HepG2 (cell line): Measurements from ENCODE around the gene NAV2. TPM values are rescaled to one million over a fixed set of nuclear protein-coding genes. Genes with fewer than 3 reads are reported as not detected.

Experiments used
- ATAC-seq: fragments of 200-7000 bp; cut with Tn5 transposase; 3 replicates; pipeline ENCODE4 v1.9.1; 2020; ENCODE audit warnings: mild to moderate bottlenecking, moderate library complexity
- BruUV-seq: library from RNA; stranded (reverse); fragments of 400-500 nt; replicated peaks from 2 replicates; lab custom pipeline; 2021; lab: Mats Ljungman, UMichigan
- CTCF ChIA-PET: fragments of 300-600 bp; formaldehyde crosslinking; extraction: SDS; loops from one replicate; lab custom pipeline; 2021; ENCODE audit warnings: low total read pairs, inconsistent platforms, low intra/inter-chr PET ratio; lab: Yijun Ruan, JAX
- POLR2A ChIA-PET: fragments of 350-600 bp; sonication (Branson Sonifier 250); formaldehyde crosslinking; loops from one replicate; lab custom pipeline; 2020; ENCODE audit warnings: antibody characterized with exemption, inconsistent platforms; lab: Yijun Ruan, JAX
- DNase-seq: peaks from one replicate; pipeline ENCODE4 v3.0.0-alpha.2; 2015; ENCODE audit warnings: low spot score
- FAIRE-seq: peaks from 3 replicates; lab custom pipeline; 2011; peaks lifted over from hg19 to GRCh38; lab: Jason Lieb, UNC
- H2AFZ ChIP-seq: one replicate; pipeline ENCODE4 v1.6.1; 2011; ENCODE audit warnings: low read length, inconsistent platforms
- H3K27ac ChIP-seq: fragments of 300-600 bp; 3 replicates; pipeline ENCODE4 v1.8.0; 2011; ENCODE audit warnings: mixed run types, mild to moderate bottlenecking, mixed read lengths, low read length, inconsistent platforms; ENCODE audit not compliant: insufficient read depth; ENCODE audit errors: extremely low read length
- H3K27me3 ChIP-seq, 2 experiments: fragments of 200-600 bp in 1 of 2; 2 replicates in 1 of 2; 3 replicates in 1 of 2; pipeline versions ENCODE4 v1.6.0 to v1.8.0; 2011; ENCODE audit warnings: low read length in 2 of 2, mild to moderate bottlenecking in 2 of 2, moderate library complexity in 2 of 2, inconsistent platforms in 1 of 2; ENCODE audit not compliant: insufficient read depth in 2 of 2, control insufficient read depth in 1 of 2
- H3K36me3 ChIP-seq, 2 experiments: fragments of 200-600 bp in 1 of 2; replicated peaks in 1 of 2; 2 replicates in 1 of 2; 3 replicates in 1 of 2; pipeline versions ENCODE4 v1.5.1 to v1.8.0; 2011; ENCODE audit warnings: low read length in 2 of 2, inconsistent platforms in 1 of 2; ENCODE audit not compliant: insufficient read depth in 2 of 2, control insufficient read depth in 1 of 2
- H3K4me1 ChIP-seq: 2 replicates; pipeline ENCODE4 v1.5.1; 2012; ENCODE audit warnings: low read length, inconsistent platforms; ENCODE audit not compliant: insufficient read depth
- H3K4me2 ChIP-seq: 2 replicates; pipeline ENCODE4 v1.6.0; 2011; ENCODE audit warnings: low read depth, low read length, inconsistent platforms
- H3K4me3 ChIP-seq, 3 experiments: fragments of 200-600 bp in 1 of 3; sonication (generic), shearing (Covaris generic) in 1 of 3; replicated peaks in 1 of 3; 2 replicates each; pipeline ENCODE4 v1.5.1; 2011 to 2016; ENCODE audit warnings: low read length in 3 of 3, inconsistent platforms in 2 of 3, low read depth in 2 of 3, mild to moderate bottlenecking in 2 of 3, control low read depth in 1 of 3, mixed read lengths in 1 of 3; ENCODE audit not compliant: insufficient read depth in 1 of 3
- H3K79me2 ChIP-seq: one replicate; pipeline ENCODE4 v1.6.1; 2011; ENCODE audit warnings: low read length, inconsistent platforms; ENCODE audit not compliant: insufficient read depth
- H3K9ac ChIP-seq: 2 replicates; pipeline ENCODE4 v1.6.0; 2011; ENCODE audit warnings: mild to moderate bottlenecking, low read depth, low read length, inconsistent platforms; ENCODE audit not compliant: insufficient read depth
- H3K9me3 ChIP-seq: 2 replicates; pipeline ENCODE4 v1.5.1; 2012; ENCODE audit warnings: mild to moderate bottlenecking, low read length
- H4K20me1 ChIP-seq: 2 replicates; pipeline ENCODE4 v1.6.0; 2011; ENCODE audit warnings: inconsistent platforms, mild to moderate bottlenecking, low read length, moderate library complexity; ENCODE audit not compliant: insufficient read depth
- GATAD1 ChIP-seq: IDR thresholded peaks from 2 replicates; pipeline ENCODE4 v1.6.1; 2016; ENCODE audit warnings: missing genetic modification reagents, missing compliant biosample characterization
- IRX3 ChIP-seq: sonication (generic); formaldehyde crosslinking; IDR thresholded peaks from 2 replicates; pipeline ENCODE4 v1.8.1; 2023; ENCODE audit warnings: mild to moderate bottlenecking, low read depth, missing genetic modification reagents, borderline replicate concordance
- KDM5B ChIP-seq: sonication (generic); formaldehyde crosslinking; IDR thresholded peaks from 2 replicates; pipeline ENCODE4 v1.4.0; 2020; ENCODE audit warnings: missing genetic modification reagents, mild to moderate bottlenecking, borderline replicate concordance
- MIER2 ChIP-seq: IDR thresholded peaks from 2 replicates; pipeline ENCODE4 v1.6.1; 2016; ENCODE audit warnings: missing biosample characterization, missing genetic modification reagents
- MTA1 ChIP-seq: sonication (generic); formaldehyde crosslinking; IDR thresholded peaks from 2 replicates; pipeline ENCODE4 v1.4.0; 2020; ENCODE audit warnings: missing genetic modification reagents, mild to moderate bottlenecking, borderline replicate concordance
- MXD4 ChIP-seq: IDR thresholded peaks from 2 replicates; pipeline ENCODE4 v1.6.1; 2016; ENCODE audit warnings: mild to moderate bottlenecking, missing biosample characterization, missing genetic modification reagents
- ZNF607 ChIP-seq: sonication (generic); formaldehyde crosslinking; IDR thresholded peaks from 2 replicates; pipeline ENCODE4 v1.5.1; 2020; ENCODE audit warnings: missing genetic modification reagents, mild to moderate bottlenecking, borderline replicate concordance
- ZNF768 ChIP-seq: sonication (generic); formaldehyde crosslinking; IDR thresholded peaks from 2 replicates; pipeline ENCODE4 v1.4.0; 2020; ENCODE audit warnings: missing genetic modification reagents
- WGBS: methylation state at CpG from one replicate; pipeline ENCODE4 v1.1.6; 2017; ENCODE audit warnings: low lambda C conversion rate; 5-methylcytosine and 5-hydroxymethylcytosine counted together
- in situ Hi-C: cut with HindIII; loops from 2 replicates; pipeline ENCODE4 v1.10.0; 2017; ENCODE audit warnings: low pct_unique_long_range_greater_than_20kb; ENCODE audit not compliant: extremely low pct_ligation_motif_present
- intact Hi-C: fragments of 100-400 bp; cut with micrococcal nuclease; formaldehyde crosslinking; loops from one replicate; pipeline ENCODE4 v1.10.0; 2022; ENCODE audit not compliant: unreplicated experiment
- polyA plus RNA-seq, 8 experiments: library from polyadenylated mRNA; depleted of rRNA in 3 of 8; stranded (reverse) in 7 of 8; unstranded in 1 of 8; fragments of >200 nt; fragmentation: Illumina TruSeq in 4 of 8; extraction: Trizol in 4 of 8; gene quantifications; 2 replicates each; pipeline versions ENCODE4 v1.2.1 to v1.2.3, GENCODE V29; 2011 to 2016; ENCODE audit warnings: low read depth in 4 of 8, missing spikeins in 1 of 8, mixed read lengths in 1 of 8; ENCODE audit not compliant: insufficient read depth in 1 of 8
- total RNA-seq, 5 experiments: library from RNA; depleted of rRNA; stranded (reverse); fragments of >200 nt; fragmentation: Illumina TruSeq; extraction: Trizol; gene quantifications; 2 replicates each; pipeline ENCODE4 v1.2.3, GENCODE V29; 2016; ENCODE audit warnings: low read depth in 1 of 5
- TF ChIP-seq, protein P1 (sequence below): sonication (generic); formaldehyde crosslinking; IDR thresholded peaks from 2 replicates; pipeline ENCODE4 v1.9.0; 2022; ENCODE audit warnings: low read depth, missing genetic modification reagents

The NAV2 gene
- total and polyA plus RNA-seq, 2 of the 13 experiments (the other 11 are each of a cell fraction or from before 2014, with no cell fraction given), result 9.3 to 34.6 TPM

GRCh38 chr11:19677381-19678080 lies 35.1 kb upstream of the NAV2 start:
- DNase-seq, result no peak
- no TSS peak for BruUV-seq
- H3K27ac ChIP-seq, result no peak overlapping the region
- in situ Hi-C loops, result no loop called here
- no peaks in the 10 kb centered on the region for H3K4me1 ChIP-seq
- CTCF ChIA-PET, result no interaction called here
- no peak overlapping the region for H3K4me2 ChIP-seq
- H3K79me2 ChIP-seq, result no peaks in the 10 kb centered on the region
- FAIRE-seq, result no peak
- H3K4me3 ChIP-seq, result no peak overlapping the region
- H3K27me3 ChIP-seq, result peaks cover 0 to 36% of the 10 kb centered on the region in 2 experiments
- no peaks in the 10 kb centered on the region for H4K20me1 ChIP-seq
- no peak overlapping the region for H2AFZ ChIP-seq
- no peaks in the 10 kb centered on the region for H3K36me3 ChIP-seq
- POLR2A ChIA-PET, result no interaction called here
- no peak for ATAC-seq
- H3K9me3 ChIP-seq, result no peaks in the 10 kb centered on the region
- H3K9ac ChIP-seq, result no peak overlapping the region
- intact Hi-C loops, result no loop called here
- TF ChIP-seq GATAD1 (no peak), ZNF768 (CRISPR knock-in tag) (peak; percentile 81)
- 28% methylated on average over 7 of the region's 8 CpGs for WGBS

- CTCF ChIA-PET, result no interaction called here
- ATAC-seq (peak; percentile 46; the same call in 1 of the 3 replicates), DNase-seq (no peak), FAIRE-seq (no peak)
- Histone ChIP-seq H3K36me3 (no peaks in the 10 kb centered on the region), H3K27ac (no peak overlapping the region), H3K4me3 (no peak overlapping the region), H4K20me1 (no peaks in the 10 kb centered on the region), H3K79me2 (no peaks in the 10 kb centered on the region), H3K4me1 (no peaks in the 10 kb centered on the region), H2AFZ (no peak overlapping the region), H3K4me2 (no peak overlapping the region), H3K27me3 (peaks cover 0 to 29% of the 10 kb centered on the region in 2 experiments; a peak in 4 of 5 replicates), H3K9ac (no peak overlapping the region), H3K9me3 (no peaks in the 10 kb centered on the region)
- in situ Hi-C loops, result no loop called here
- WGBS, result 8% methylated on average over 12 of the region's 12 CpGs
- POLR2A ChIA-PET, result no interaction called here
- BruUV-seq, result no TSS peak
- intact Hi-C loops, result no loop called here
- TF ChIP-seq IRX3 (no peak), MTA1 (no peak), ZNF607 (CRISPR knock-in tag) (no peak), MXD4 (CRISPR knock-in tag) (no peak), MIER2 (no peak), KDM5B (CRISPR knock-in tag) (no peak)
- TF ChIP-seq, protein P1, sequence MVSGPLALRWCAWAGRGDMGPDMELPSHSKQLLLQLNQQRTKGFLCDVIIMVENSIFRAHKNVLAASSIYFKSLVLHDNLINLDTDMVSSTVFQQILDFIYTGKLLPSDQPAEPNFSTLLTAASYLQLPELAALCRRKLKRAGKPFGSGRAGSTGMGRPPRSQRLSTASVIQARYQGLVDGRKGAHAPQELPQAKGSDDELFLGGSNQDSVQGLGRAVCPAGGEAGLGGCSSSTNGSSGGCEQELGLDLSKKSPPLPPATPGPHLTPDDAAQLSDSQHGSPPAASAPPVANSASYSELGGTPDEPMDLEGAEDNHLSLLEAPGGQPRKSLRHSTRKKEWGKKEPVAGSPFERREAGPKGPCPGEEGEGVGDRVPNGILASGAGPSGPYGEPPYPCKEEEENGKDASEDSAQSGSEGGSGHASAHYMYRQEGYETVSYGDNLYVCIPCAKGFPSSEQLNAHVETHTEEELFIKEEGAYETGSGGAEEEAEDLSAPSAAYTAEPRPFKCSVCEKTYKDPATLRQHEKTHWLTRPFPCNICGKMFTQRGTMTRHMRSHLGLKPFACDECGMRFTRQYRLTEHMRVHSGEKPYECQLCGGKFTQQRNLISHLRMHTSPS (CRISPR knock-in tag), result no peak
Observed at GRCh38 chr11:19679952-19680828, 32.4 kb upstream of the NAV2 start.
